GM12864 (cell line): ENCODE measurements around the gene PAEP.

Experiments
- DNase-seq: peaks from one replicate; pipeline ENCODE4 v3.0.0-alpha.2; 2011; ENCODE audit warnings: low read depth
- H3K4me3 ChIP-seq: 2 replicates; pipeline ENCODE4 v1.5.1; 2011; ENCODE audit warnings: mild to moderate bottlenecking, low read depth, low read length, control low read depth
- CTCF ChIP-seq: IDR thresholded peaks from 2 replicates; pipeline ENCODE4 v1.5.1; 2011; ENCODE audit warnings: low read depth, mild to moderate bottlenecking, moderate library complexity, low read length, control low read depth, inconsistent platforms; ENCODE audit errors: missing control alignments

Gene PAEP

GRCh38 chr9:135614821-135615665 lies 53.5 kb downstream of the PAEP start:
- no peak for TF ChIP-seq CTCF
- no peak for DNase-seq

GRCh38 chr9:135615666-135616618 lies 54.4 kb downstream of the PAEP start:
- TF ChIP-seq CTCF: peak; percentile 13
- no peak for DNase-seq
- H3K4me3 ChIP-seq: no peak overlapping the region

More at GRCh38 chr9:135614821-135615665, 53.5 kb downstream of the PAEP start:
- H3K4me3 ChIP-seq: no peak overlapping the region
